ENCODE results near the gene INPP5A. TPM values are rescaled to one million over a fixed set of nuclear protein-coding genes. Genes with fewer than 3 reads are reported as not detected.

INPP5A gene
- total and polyA plus RNA-seq, 2 of the 13 experiments (the other 11 are each of a cell fraction or from before 2014, with no cell fraction given): 17.5 to 37.9 TPM

- no TSS peak for BruUV-seq (replicated peaks)
- 98% methylated on average over 52 of the region's 56 CpGs for WGBS (ENCODE audit: low lambda C conversion rate)
- ChIA-PET CTCF (ENCODE audit: low intra/inter-chr PET ratio, low total read pairs) (no interaction called here), POLR2A (no interaction called here)
- H3K27ac ChIP-seq (ENCODE audit: extremely low read length, insufficient read depth, low read length): no peak overlapping the region
- no peaks in the 10 kb centered on the region for H3K27me3 ChIP-seq (ENCODE audit: control insufficient read depth in 1 of 2, insufficient read depth in 2 of 2, low read length in 2 of 2)
- intact Hi-C loops (cut with micrococcal nuclease; ENCODE audit: unreplicated experiment) (no loop called here), in situ Hi-C loops (cut with HindIII; ENCODE audit: extremely low pct_ligation_motif_present, low pct_unique_long_range_greater_than_20kb) (no loop called here)
- DNase-seq (ENCODE audit: low spot score) (no peak), ATAC-seq (no peak), FAIRE-seq (no peak)
- no peaks in the 10 kb centered on the region for H3K79me2 ChIP-seq (ENCODE audit: insufficient read depth, low read length)
- no peak overlapping the region for H3K4me3 ChIP-seq (replicated peaks in 1 of 3; ENCODE audit: insufficient read depth in 1 of 3, low read depth in 2 of 3, low read length in 3 of 3)
- no peak overlapping the region for H2AFZ ChIP-seq (ENCODE audit: low read length)
- H3K36me3 ChIP-seq (replicated peaks in 1 of 2; ENCODE audit: control insufficient read depth in 1 of 2, insufficient read depth in 2 of 2, low read length in 2 of 2): peaks cover 0 to 4% of the 10 kb centered on the region in 2 experiments; a peak in 2 of 5 replicates
- TF ChIP-seq ZNF225 (CRISPR knock-in tag; IDR thresholded peaks at IDR 0.05) (no peak), SMAD3 (CRISPR knock-in tag; IDR thresholded peaks at IDR 0.05) (no peak), MXD4 (CRISPR knock-in tag; IDR thresholded peaks at IDR 0.05) (no peak), ZBTB33 (CRISPR knock-in tag; IDR thresholded peaks at IDR 0.05) (no peak), NONO (IDR thresholded peaks at IDR 0.05) (no peak), NONO (CRISPR knock-in tag; conservative IDR thresholded peaks at IDR 0.05) (no peak), FOXP1 (IDR thresholded peaks at IDR 0.05) (no peak), FOXP1 (CRISPR knock-in tag; IDR thresholded peaks at IDR 0.05) (no peak), SOX6 (IDR thresholded peaks at IDR 0.05) (no peak), SOX6 (CRISPR knock-in tag; IDR thresholded peaks at IDR 0.05) (no peak), BCL3 (CRISPR knock-in tag; IDR thresholded peaks at IDR 0.05) (no peak), CREBL2 (CRISPR knock-in tag; IDR thresholded peaks at IDR 0.05; ENCODE audit: borderline replicate concordance) (no peak), MTA3 (CRISPR knock-in tag; IDR thresholded peaks at IDR 0.05) (no peak), ZNF614 (CRISPR knock-in tag; IDR thresholded peaks at IDR 0.05; ENCODE audit: borderline replicate concordance) (no peak), TEAD2 (CRISPR knock-in tag; IDR thresholded peaks at IDR 0.05) (no peak), TBX2 (CRISPR knock-in tag; IDR thresholded peaks at IDR 0.05; ENCODE audit: borderline replicate concordance) (no peak), CCAR2 (optimal IDR thresholded peaks at IDR 0.05; ENCODE audit: low read depth, low read length) (no peak), KDM6A (CRISPR knock-in tag; IDR thresholded peaks at IDR 0.05; ENCODE audit: low read depth) (no peak), ATF7 (IDR thresholded peaks at IDR 0.05) (no peak), ATF7 (CRISPR knock-in tag; IDR thresholded peaks at IDR 0.05) (no peak), REPIN1 (CRISPR knock-in tag; IDR thresholded peaks at IDR 0.05; ENCODE audit: borderline replicate concordance, low read depth) (no peak), ZNF703 (CRISPR knock-in tag; IDR thresholded peaks at IDR 0.05; ENCODE audit: borderline replicate concordance) (no peak), ZNF775 (CRISPR knock-in tag; IDR thresholded peaks at IDR 0.05; ENCODE audit: borderline replicate concordance) (no peak), SRSF4 (IDR thresholded peaks at IDR 0.05; ENCODE audit: low read depth, low read length, poor library complexity, severe bottlenecking) (no peak)
- 0 out of 2 replicates have a peak, but pooled peaks cover 10% of the 10 kb centered on the region for H3K9me3 ChIP-seq (ENCODE audit: low read length)
- H4K20me1 ChIP-seq (ENCODE audit: insufficient read depth, low read length): no peaks in the 10 kb centered on the region
- no peak overlapping the region for H3K4me2 ChIP-seq (ENCODE audit: low read depth, low read length)
- H3K4me1 ChIP-seq (ENCODE audit: insufficient read depth, low read length): peaks cover 3% of the 10 kb centered on the region
- no peak overlapping the region for H3K9ac ChIP-seq (ENCODE audit: insufficient read depth, low read depth, low read length)
Measured at GRCh38 chr10:132690821-132691610, 153.4 kb downstream of the INPP5A start.

Measured in HepG2 (cell line).